OCI-LY7 (cell line): ENCODE measurements around the gene INHBE. TPM values are rescaled to one million over a fixed set of nuclear protein-coding genes. Genes with fewer than 3 reads are reported as not detected.

Experiments
- BruUV-seq: library from RNA; stranded (reverse); fragments of 400-500 nt; replicated peaks from 2 replicates; lab custom pipeline; 2021; lab: Mats Ljungman, UMichigan
- CTCF ChIA-PET: fragments of 300-600 bp; sonication (Branson Sonifier 250); formaldehyde crosslinking; loops from one replicate; lab custom pipeline; 2022; ENCODE audit warnings: antibody characterized with exemption; ENCODE audit not compliant: unreplicated experiment; lab: Charles Lee
- POLR2A ChIA-PET: fragments of 300-600 bp; sonication (Branson Sonifier 250); formaldehyde crosslinking; loops from one replicate; lab custom pipeline; 2022; ENCODE audit warnings: antibody characterized with exemption; lab: Charles Lee
- DNase-seq: peaks from one replicate; pipeline ENCODE4 v3.0.0-alpha.2; 2015; ENCODE audit warnings: low spot score
- H2AFZ ChIP-seq: fragments of 200-600 bp; sonication (generic), shearing (Covaris generic); 2 replicates; pipeline ENCODE4 v1.6.1; 2014; ENCODE audit warnings: mild to moderate bottlenecking, antibody characterized with exemption, low read length, moderate library complexity
- H3K27ac ChIP-seq: fragments of 200-600 bp; sonication (generic); 2 replicates; pipeline ENCODE4 v1.5.1; 2014; ENCODE audit warnings: mixed run types, low read depth, mild to moderate bottlenecking, moderate library complexity, low read length, inconsistent platforms; ENCODE audit not compliant: poor library complexity, severe bottlenecking
- H3K36me3 ChIP-seq: fragments of 200-600 bp; sonication (generic); 2 replicates; pipeline ENCODE4 v1.6.1; 2014; ENCODE audit warnings: mild to moderate bottlenecking, antibody characterized with exemption, low read length, moderate library complexity, mixed read lengths; ENCODE audit not compliant: insufficient read depth
- H3K4me1 ChIP-seq: fragments of 200-600 bp; sonication (generic); 2 replicates; pipeline ENCODE4 v1.5.1; 2014; ENCODE audit warnings: mild to moderate bottlenecking, low read length; ENCODE audit not compliant: insufficient read depth, poor library complexity, severe bottlenecking
- H3K4me2 ChIP-seq: fragments of 200-600 bp; sonication (generic); 2 replicates; pipeline ENCODE4 v1.6.1; 2014; ENCODE audit warnings: mild to moderate bottlenecking, low read length
- H3K4me3 ChIP-seq: fragments of 200-600 bp; sonication (generic); 2 replicates; pipeline ENCODE4 v1.5.1; 2014; ENCODE audit warnings: mild to moderate bottlenecking, low read depth, low read length; ENCODE audit not compliant: poor library complexity, severe bottlenecking
- H3K79me2 ChIP-seq: fragments of 200-600 bp; sonication (generic); 2 replicates; pipeline ENCODE4 v1.6.1; 2016; ENCODE audit warnings: low read depth, mild to moderate bottlenecking, low read length, moderate library complexity, mixed read lengths; ENCODE audit not compliant: insufficient read depth
- H3K9me2 ChIP-seq: fragments of 200-600 bp; sonication (generic); 2 replicates; pipeline ENCODE4 v1.6.1; 2016; ENCODE audit warnings: mild to moderate bottlenecking, low read length, mixed read lengths; ENCODE audit not compliant: insufficient read depth
- H3K9me3 ChIP-seq: fragments of 200-600 bp; sonication (generic); 2 replicates; pipeline ENCODE4 v1.6.1; 2014; ENCODE audit warnings: mild to moderate bottlenecking, mixed run types, low read length, mixed read lengths
- H4K20me1 ChIP-seq: fragments of 200-600 bp; sonication (generic); 2 replicates; pipeline ENCODE4 v1.6.1; 2014; ENCODE audit warnings: mild to moderate bottlenecking, antibody characterized with exemption, low read length, moderate library complexity, mixed read lengths; ENCODE audit not compliant: insufficient read depth
- EZH2phosphoT487 ChIP-seq: fragments of 200-600 bp; sonication (generic); IDR thresholded peaks from 2 replicates; pipeline ENCODE4 v1.6.1; 2018; ENCODE audit warnings: low read depth, borderline replicate concordance, mild to moderate bottlenecking, mixed run types, antibody characterized with exemption, low read length, moderate library complexity, mixed read lengths
- intact Hi-C: fragments of 100-400 bp; cut with micrococcal nuclease; formaldehyde crosslinking; loops from one replicate; pipeline ENCODE4 v1.10.0; 2022; ENCODE audit not compliant: unreplicated experiment
- total RNA-seq, 2 experiments: library from RNA; depleted of rRNA in 1 of 2; stranded (reverse); fragments of >200 nt in 1 of 2; shearing (Covaris generic) in 1 of 2; gene quantifications; 2 replicates each; pipeline ENCODE4 v1.2.3, GENCODE V29; 2014 to 2022
- TF ChIP-seq, protein P1 (sequence below): fragments of 200-600 bp; sonication (generic); conservative IDR thresholded peaks from 2 replicates; pipeline ENCODE4 v1.5.1; 2014; ENCODE audit warnings: mild to moderate bottlenecking, antibody characterized with exemption, low read length, moderate library complexity, mixed read lengths

Gene INHBE
- total RNA-seq, 2 experiments from 2014 or later, result 3.2 to 4.0 TPM

DNA sequence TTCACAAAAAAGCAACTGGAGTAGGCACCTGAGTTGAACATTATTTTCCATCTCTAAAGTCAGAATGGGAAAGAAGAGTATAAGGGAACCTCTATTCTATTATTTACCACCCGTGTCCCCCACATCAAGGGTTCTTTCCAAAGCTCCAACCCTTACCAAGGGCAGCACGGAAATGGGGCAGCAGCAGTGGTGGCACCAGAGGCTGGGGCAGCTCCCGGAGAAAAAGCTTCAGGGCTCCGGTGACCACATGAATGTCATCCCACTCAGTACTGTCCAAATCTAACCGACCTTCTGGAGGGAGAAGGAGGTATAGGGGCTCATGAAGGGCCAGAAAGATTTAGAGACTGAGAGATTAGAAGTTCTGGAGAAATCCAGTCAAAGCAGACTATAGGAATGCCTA lies 18.8 kb downstream of the INHBE start:
- TF ChIP-seq, protein P1, sequence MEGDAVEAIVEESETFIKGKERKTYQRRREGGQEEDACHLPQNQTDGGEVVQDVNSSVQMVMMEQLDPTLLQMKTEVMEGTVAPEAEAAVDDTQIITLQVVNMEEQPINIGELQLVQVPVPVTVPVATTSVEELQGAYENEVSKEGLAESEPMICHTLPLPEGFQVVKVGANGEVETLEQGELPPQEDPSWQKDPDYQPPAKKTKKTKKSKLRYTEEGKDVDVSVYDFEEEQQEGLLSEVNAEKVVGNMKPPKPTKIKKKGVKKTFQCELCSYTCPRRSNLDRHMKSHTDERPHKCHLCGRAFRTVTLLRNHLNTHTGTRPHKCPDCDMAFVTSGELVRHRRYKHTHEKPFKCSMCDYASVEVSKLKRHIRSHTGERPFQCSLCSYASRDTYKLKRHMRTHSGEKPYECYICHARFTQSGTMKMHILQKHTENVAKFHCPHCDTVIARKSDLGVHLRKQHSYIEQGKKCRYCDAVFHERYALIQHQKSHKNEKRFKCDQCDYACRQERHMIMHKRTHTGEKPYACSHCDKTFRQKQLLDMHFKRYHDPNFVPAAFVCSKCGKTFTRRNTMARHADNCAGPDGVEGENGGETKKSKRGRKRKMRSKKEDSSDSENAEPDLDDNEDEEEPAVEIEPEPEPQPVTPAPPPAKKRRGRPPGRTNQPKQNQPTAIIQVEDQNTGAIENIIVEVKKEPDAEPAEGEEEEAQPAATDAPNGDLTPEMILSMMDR, result no peak
- TF ChIP-seq EZH2phosphoT487, result no peak
- Histone ChIP-seq H3K79me2 (peaks cover 12% of the 10 kb centered on the region; the same call in 1 of the 2 replicates), H3K4me2 (no peak overlapping the region), H3K9me3 (no peaks in the 10 kb centered on the region), H3K9me2 (no peaks in the 10 kb centered on the region), H2AFZ (no peak overlapping the region), H3K27ac (no peak overlapping the region), H3K4me1 (peaks cover 32% of the 10 kb centered on the region), H4K20me1 (no peaks in the 10 kb centered on the region), H3K4me3 (no peak overlapping the region), H3K36me3 (peaks cover 63% of the 10 kb centered on the region)
- intact Hi-C loops, result no loop called here
- no peak for DNase-seq
- POLR2A ChIA-PET, result no interaction called here
- no TSS peak for BruUV-seq
- CTCF ChIA-PET, result interaction anchor here (1.0 kb wide), 1 partner anchor 12 kb away, joined by 3 read pairs; no protein-coding TSS in a partner anchor

- TF ChIP-seq EZH2phosphoT487, result no peak
- TF ChIP-seq, protein P1, result no peak
- Histone ChIP-seq H4K20me1 (no peaks in the 10 kb centered on the region), H3K27ac (no peak overlapping the region), H3K4me3 (no peak overlapping the region), H3K4me1 (peaks cover 37% of the 10 kb centered on the region), H3K9me2 (no peaks in the 10 kb centered on the region), H3K79me2 (peaks cover 12% of the 10 kb centered on the region; the same call in 1 of the 2 replicates), H3K9me3 (no peaks in the 10 kb centered on the region), H2AFZ (no peak overlapping the region), H3K36me3 (peaks cover 57% of the 10 kb centered on the region), H3K4me2 (no peak overlapping the region)
- BruUV-seq, result no TSS peak
- intact Hi-C loops, result no loop called here
- ChIA-PET POLR2A (interaction anchor here (0.6 kb wide), 2 partner anchors 17 to 1038 kb away, joined by 3 to 6 read pairs; no protein-coding TSS in a partner anchor), CTCF (interaction anchor here (1.0 kb wide), 1 partner anchor 12 kb away, joined by 3 read pairs; no protein-coding TSS in a partner anchor)
- DNase-seq, result no peak
These were observed 19.3 kb downstream of the INHBE start for GRCh38 chr12:57474430-57474829.

DNA sequence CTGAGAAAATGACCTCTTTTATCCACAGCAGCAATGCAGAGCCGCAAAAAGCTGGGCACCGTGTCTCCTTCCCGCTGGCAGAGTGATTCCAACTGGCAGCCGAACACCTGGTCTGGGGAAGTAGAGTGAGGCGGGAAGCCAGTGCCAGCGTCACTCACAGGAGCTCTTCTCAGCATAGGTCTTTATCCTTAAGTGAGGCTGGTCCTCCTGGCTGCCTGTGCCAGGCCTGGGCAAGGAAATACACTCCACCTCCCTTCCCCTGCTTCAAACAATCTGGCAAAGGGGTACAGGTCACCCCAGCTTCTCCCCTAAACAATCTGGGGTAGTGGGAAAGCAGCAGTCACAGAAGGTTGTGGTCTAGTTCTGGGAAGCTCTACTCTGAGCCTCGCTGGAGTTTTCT lies 19.8 kb downstream of the INHBE start:
- DNase-seq, result no peak
- no TSS peak for BruUV-seq
- Histone ChIP-seq H2AFZ (no peak overlapping the region), H3K4me1 (peaks cover 41% of the 10 kb centered on the region), H3K4me3 (no peak overlapping the region), H4K20me1 (no peaks in the 10 kb centered on the region), H3K9me3 (no peaks in the 10 kb centered on the region), H3K79me2 (peaks cover 12% of the 10 kb centered on the region; the same call in 1 of the 2 replicates), H3K9me2 (no peaks in the 10 kb centered on the region), H3K4me2 (no peak overlapping the region), H3K27ac (no peak overlapping the region), H3K36me3 (peaks cover 53% of the 10 kb centered on the region)
- ChIA-PET CTCF (interaction anchor here (1.0 kb wide), 1 partner anchor 13 kb away, joined by 3 read pairs; no protein-coding TSS in a partner anchor), POLR2A (interaction anchor here (0.6 kb wide), 2 partner anchors 17 to 1039 kb away, joined by 3 to 6 read pairs; no protein-coding TSS in a partner anchor)
- intact Hi-C loops, result loop anchor here (5.0 kb wide), 1 partner anchor 267 kb away; no protein-coding TSS in a partner anchor
- TF ChIP-seq, protein P1, result no peak
- no peak for TF ChIP-seq EZH2phosphoT487
